K562 (cell line): Measurements from ENCODE around the gene CNOT2. TPM values are rescaled to one million over a fixed set of nuclear protein-coding genes. Genes with fewer than 3 reads are reported as not detected.

Experiments
- ATAC-seq: fragments of 200-7000 bp; cut with Tn5 transposase; 3 replicates; pipeline ENCODE4 v1.9.1; 2020; ENCODE audit warnings: moderate library complexity
- BruUV-seq: library from RNA; stranded (reverse); fragments of 400-500 nt; replicated peaks from 2 replicates; lab custom pipeline; 2021; lab: Mats Ljungman, UMichigan
- CTCF ChIA-PET: fragments of 300-600 bp; formaldehyde crosslinking; extraction: SDS; loops from one replicate; lab custom pipeline; 2021; ENCODE audit warnings: low intra/inter-chr PET ratio; lab: Yijun Ruan, JAX
- POLR2A ChIA-PET: fragments of 300-600, 350-650 bp; sonication (Branson Sonifier 250); formaldehyde crosslinking; extraction: SDS; loops from one replicate; lab custom pipeline; 2021; ENCODE audit warnings: antibody characterized with exemption, inconsistent platforms; lab: Yijun Ruan, JAX
- DNase-seq, 4 experiments: peaks; one replicate each; pipeline versions ENCODE4 v3.0.0 to v3.0.0-alpha.2; 2011 to 2018; ENCODE audit warnings: low spot score in 3 of 4, mixed read lengths in 3 of 4; ENCODE audit errors: extremely low read depth in 1 of 4
- FAIRE-seq: peaks from 2 replicates; lab custom pipeline; 2011; peaks lifted over from hg19 to GRCh38; lab: Jason Lieb, UNC
- H2AFZ ChIP-seq: 2 replicates; pipeline ENCODE4 v1.6.0; 2011; ENCODE audit warnings: low read depth, low read length, control low read depth, inconsistent platforms
- H3K27ac ChIP-seq: fragments of 200-600 bp; 3 replicates; pipeline ENCODE4 v1.8.0; 2011; ENCODE audit warnings: low read depth, mild to moderate bottlenecking, control low read depth, inconsistent platforms, low read length, moderate library complexity, mixed read lengths; ENCODE audit errors: extremely low read depth
- H3K27me3 ChIP-seq, 2 experiments: fragments of 300-600 bp in 1 of 2; 2 replicates in 1 of 2; 3 replicates in 1 of 2; pipeline versions ENCODE4 v1.6.0 to v1.8.0; 2011; ENCODE audit warnings: inconsistent platforms in 2 of 2, low read length in 2 of 2, mild to moderate bottlenecking in 1 of 2, mixed read lengths in 1 of 2, moderate library complexity in 1 of 2; ENCODE audit not compliant: control insufficient read depth in 2 of 2, insufficient read depth in 2 of 2
- H3K36me3 ChIP-seq: fragments of 300-600 bp; 3 replicates; pipeline ENCODE4 v1.8.0; 2011; ENCODE audit warnings: mild to moderate bottlenecking, low read length, inconsistent platforms; ENCODE audit not compliant: control insufficient read depth, insufficient read depth
- H3K4me1 ChIP-seq, 2 experiments: fragments of 200-600 bp in 1 of 2; replicated peaks in 1 of 2; 2 replicates in 1 of 2; 3 replicates in 1 of 2; pipeline versions ENCODE4 v1.5.1 to v1.8.0; 2011; ENCODE audit warnings: inconsistent platforms in 2 of 2, low read length in 2 of 2, mild to moderate bottlenecking in 1 of 2, mixed read lengths in 1 of 2, moderate library complexity in 1 of 2; ENCODE audit not compliant: control insufficient read depth in 2 of 2, insufficient read depth in 2 of 2
- H3K4me2 ChIP-seq: 2 replicates; pipeline ENCODE4 v1.6.1; 2011; ENCODE audit warnings: low read length, control low read depth, inconsistent platforms, mixed read lengths; ENCODE audit not compliant: insufficient read depth
- H3K4me3 ChIP-seq: fragments of 200-600 bp; sonication (generic), shearing (Covaris generic); 2 replicates; pipeline ENCODE4 v1.5.1; 2016; ENCODE audit warnings: control low read depth, inconsistent platforms
- H3K79me2 ChIP-seq: fragments of 200-600 bp; 3 replicates; pipeline ENCODE4 v1.8.0; 2011; ENCODE audit warnings: low read length, inconsistent platforms; ENCODE audit not compliant: control insufficient read depth, insufficient read depth
- H3K9ac ChIP-seq, 2 experiments: 2 replicates each; pipeline versions ENCODE4 v1.6.0 to v1.6.1; 2011; ENCODE audit warnings: low read depth in 2 of 2, low read length in 2 of 2, control low read depth in 1 of 2, inconsistent platforms in 1 of 2, mild to moderate bottlenecking in 1 of 2, mixed read lengths in 1 of 2; ENCODE audit not compliant: insufficient read depth in 1 of 2
- H3K9me1 ChIP-seq: one replicate; pipeline ENCODE4 v1.6.0; 2011; ENCODE audit warnings: inconsistent platforms, mild to moderate bottlenecking, low read length, moderate library complexity; ENCODE audit not compliant: control insufficient read depth, insufficient read depth
- H3K9me3 ChIP-seq: replicated peaks from 2 replicates; pipeline ENCODE4 v1.5.1; 2011; ENCODE audit warnings: low read depth, low read length, inconsistent platforms; ENCODE audit not compliant: control insufficient read depth, insufficient read depth
- H4K20me1 ChIP-seq: replicated peaks from 2 replicates; pipeline ENCODE4 v1.6.1; 2011; ENCODE audit warnings: low read length, inconsistent platforms, mixed read lengths; ENCODE audit not compliant: control insufficient read depth, insufficient read depth
- ATF7 ChIP-seq: fragments of 450-650 bp; IDR thresholded peaks from 2 replicates; pipeline ENCODE4 v1.7.1; 2014; ENCODE audit warnings: mild to moderate bottlenecking, moderate library complexity
- CHAMP1 ChIP-seq: fragments of 450-650 bp; IDR thresholded peaks from 2 replicates; pipeline ENCODE4 v1.6.1; 2016; ENCODE audit warnings: mild to moderate bottlenecking
- FOXP4 ChIP-seq: sonication (generic); formaldehyde crosslinking; IDR thresholded peaks from 2 replicates; pipeline ENCODE4 v1.8.0; 2022; ENCODE audit warnings: mild to moderate bottlenecking, missing genetic modification reagents, borderline replicate concordance
- GTF2A2 ChIP-seq: IDR thresholded peaks from 2 replicates; pipeline ENCODE4 v1.6.1; 2016; ENCODE audit warnings: mild to moderate bottlenecking, missing genetic modification characterization, missing compliant biosample characterization
- HNRNPL ChIP-seq: fragments of 200-400 bp; formaldehyde crosslinking; IDR thresholded peaks from 2 replicates; pipeline ENCODE4 v1.6.1; 2017; ENCODE audit warnings: low read depth, mild to moderate bottlenecking, low read length
- RBBP5 ChIP-seq: fragments of 200-600 bp; sonication (generic); IDR thresholded peaks from 2 replicates; pipeline ENCODE4 v1.6.1; 2012; ENCODE audit warnings: borderline replicate concordance, mild to moderate bottlenecking, low read length, control low read depth, inconsistent platforms; ENCODE audit not compliant: insufficient read depth, poor library complexity, severe bottlenecking
- THRB ChIP-seq: fragments of 450-650 bp; formaldehyde crosslinking; conservative IDR thresholded peaks from 2 replicates; pipeline ENCODE4 v1.4.0; 2022; ENCODE audit warnings: mild to moderate bottlenecking, missing genetic modification characterization
- ZNF121 ChIP-seq: sonication (generic); formaldehyde crosslinking; conservative IDR thresholded peaks from 2 replicates; pipeline ENCODE4 v1.8.0; 2022; ENCODE audit warnings: missing genetic modification reagents
- ZNF408 ChIP-seq: fragments of 250-450 bp; sonication (Bioruptor Pico); IDR thresholded peaks from 2 replicates; pipeline ENCODE4 v1.4.0; 2020; ENCODE audit warnings: low read depth, mild to moderate bottlenecking, moderate library complexity
- in situ Hi-C: fragments of 300-500 bp; cut with MboI; formaldehyde crosslinking; loops from 4 replicates; pipeline ENCODE4 v1.15.0; 2018; ENCODE audit warnings: inconsistent platforms, mixed read lengths
- intact Hi-C: fragments of 100-400 bp; cut with micrococcal nuclease; formaldehyde crosslinking; loops from 2 replicates; pipeline ENCODE4 v1.14.2; 2022
- polyA plus RNA-seq, 8 experiments: library from polyadenylated mRNA; depleted of rRNA in 4 of 8; stranded (reverse) in 5 of 8; unstranded in 3 of 8; fragments of >200 nt; fragmentation: Nextera tagmentation in 2 of 8; fragmentation: Illumina TruSeq in 1 of 8; extraction: Ambion mirVana in 2 of 8; extraction: Trizol in 1 of 8; gene quantifications; 2 replicates each; pipeline versions ENCODE4 v1.2.1 to v1.2.3, GENCODE V29; 2011 to 2014; ENCODE audit warnings: inconsistent platforms in 1 of 8, missing spikeins in 1 of 8
- total RNA-seq, 7 experiments: library from RNA; depleted of rRNA in 6 of 7; stranded (reverse); fragments of >200 nt in 6 of 7; fragmentation: Illumina TruSeq in 2 of 7; extraction: Trizol in 2 of 7; gene quantifications; 2 replicates each; pipeline versions ENCODE4 v1.2.1 to v1.2.3, GENCODE V29; 2011 to 2021; ENCODE audit warnings: low replicate concordance in 1 of 7

The CNOT2 gene
- total and polyA plus RNA-seq, 9 of the 15 experiments (the other 6 are each of a cell fraction or from before 2014, with no cell fraction given) = 43.6 to 119 (median 84.4) TPM

GRCh38 chr12:70270108-70270507 lies 26.9 kb downstream of the CNOT2 start (continued):
- TF ChIP-seq GTF2A2 = no peak

GRCh38 chr12:70271025-70271424 lies 27.8 kb downstream of the CNOT2 start:
- intact Hi-C loops (no loop called here), in situ Hi-C loops (no loop called here)
- Histone ChIP-seq H4K20me1 (no peaks in the 10 kb centered on the region), H3K4me2 (no peak overlapping the region), H3K27me3 (no peaks in the 10 kb centered on the region), H3K27ac (no peak overlapping the region), H3K36me3 (peaks cover 2% of the 10 kb centered on the region; the same call in 1 of the 3 replicates), H3K4me3 (no peak overlapping the region), H3K9me1 (no peaks in the 10 kb centered on the region), H3K4me1 (no peaks in the 10 kb centered on the region)
- ChIA-PET CTCF (no interaction called here), POLR2A (interaction anchor here (0.6 kb wide), 1 partner anchor 27 kb away, joined by 3 read pairs; no protein-coding TSS in a partner anchor)
- BruUV-seq = no TSS peak
- no peak for DNase-seq
- ATAC-seq = no peak
- FAIRE-seq = no peak
- TF ChIP-seq ZNF408 (CRISPR knock-in tag) (no peak), THRB (CRISPR knock-in tag) (no peak), RBBP5 (no peak), ATF7 (no peak), FOXP4 (CRISPR knock-in tag) (no peak), HNRNPL (no peak), ZNF121 (CRISPR knock-in tag) (no peak), CHAMP1 (no peak)
- TF ChIP-seq, all 486 proteins: peak for 0
- H3K9me3 ChIP-seq = no peaks in the 10 kb centered on the region
- no peak overlapping the region for H2AFZ ChIP-seq
- peaks cover 100% of the 10 kb centered on the region for H3K79me2 ChIP-seq
- no peak overlapping the region for H3K9ac ChIP-seq
